Activated T-cell treated with anti-CD3 and anti-CD28 coated beads for 1 hour (primary cell): Measurements from ENCODE around the gene ORAI2.
"Not testable (repeated sequence)": the region's sequence is repeated elsewhere in the genome, so short reads cannot be mapped to it uniquely, and the experiment has no call there.

ENCODE experiments used
- DNase-seq: peaks from one replicate; pipeline ENCODE4 v3.0.0-alpha.2; 2020; ENCODE audit warnings: low read depth

Gene ORAI2

GRCh38 chr7:102469972-102470825, 36.8 kb downstream of the ORAI2 start:
- DNase-seq = no peak

GRCh38 chr7:102471791-102472125, 38.4 kb downstream of the ORAI2 start:
- DNase-seq = no peak

- DNase-seq = no peak
Observed at GRCh38 chr7:102472126-102473041, 39.0 kb downstream of the ORAI2 start.

- DNase-seq = no peak
Observed at GRCh38 chr7:102473271-102473991, 40.1 kb downstream of the ORAI2 start.

GRCh38 chr7:102474116-102474515, 40.7 kb downstream of the ORAI2 start:
- DNase-seq = not testable (repeated sequence)

- not testable (repeated sequence) for DNase-seq
Observed at GRCh38 chr7:102474736-102475435, 41.5 kb downstream of the ORAI2 start.

- peak; percentile 80 for DNase-seq
Observed at GRCh38 chr7:102478314-102479208, 45.2 kb downstream of the ORAI2 start, which contains the start of gene POLR2J. Gene POLR2J (minus strand): TSS chr7:102478922. CDS start chr7:102478860, 62 bp downstream.

- not testable (repeated sequence) for DNase-seq
Observed at GRCh38 chr7:102479209-102479584, 45.8 kb downstream of the ORAI2 start.

- not testable (repeated sequence) for DNase-seq
Observed at GRCh38 chr7:102479982-102480637, 46.7 kb downstream of the ORAI2 start.

GRCh38 chr7:102481962-102482361, 48.6 kb downstream of the ORAI2 start:
- DNase-seq = not testable (repeated sequence)

- not testable (repeated sequence) for DNase-seq
Observed at GRCh38 chr7:102484317-102484716, 50.9 kb downstream of the ORAI2 start.

- peak; percentile 29 for DNase-seq
Observed at GRCh38 chr7:102490529-102491075, 57.2 kb downstream of the ORAI2 start.

- DNase-seq = not testable (repeated sequence)
Observed at GRCh38 chr7:102493220-102493935, 60.0 kb downstream of the ORAI2 start.

GRCh38 chr7:102494026-102494425, 60.7 kb downstream of the ORAI2 start:
- not testable (repeated sequence) for DNase-seq

- not testable (repeated sequence) for DNase-seq
Observed at GRCh38 chr7:102494473-102495149, 61.2 kb downstream of the ORAI2 start.

GRCh38 chr7:102496861-102497260, 63.5 kb downstream of the ORAI2 start:
- not testable (repeated sequence) for DNase-seq

- DNase-seq = not testable (repeated sequence)
Observed at GRCh38 chr7:102497308-102497707, 63.9 kb downstream of the ORAI2 start.

- DNase-seq = not testable (repeated sequence)
Observed at GRCh38 chr7:102498321-102498720, 64.9 kb downstream of the ORAI2 start.
